ENCODE measurements around the gene CRYBA4.

CRYBA4 gene

GRCh38 chr22:26662160-26662559, 40.4 kb downstream of the CRYBA4 start:
- H3K27ac ChIP-seq, result no peak overlapping the region
- no peak for TF ChIP-seq CTCF (IDR thresholded peaks at IDR 0.05)
- no peak for TF ChIP-seq ZFX (IDR thresholded peaks at IDR 0.05; ENCODE audit: borderline replicate concordance)

- H3K27ac ChIP-seq, result no peak overlapping the region
- TF ChIP-seq CTCF (IDR thresholded peaks at IDR 0.05) (no peak), ZFX (IDR thresholded peaks at IDR 0.05; ENCODE audit: borderline replicate concordance) (no peak)
Observed at GRCh38 chr22:26663374-26663923, 41.7 kb downstream of the CRYBA4 start.

GRCh38 chr22:26665813-26666231, 44.1 kb downstream of the CRYBA4 start:
- peak; percentile 18; the same call in 1 of the 2 replicates for TF ChIP-seq CTCF (IDR thresholded peaks at IDR 0.05)
- TF ChIP-seq ZFX (IDR thresholded peaks at IDR 0.05; ENCODE audit: borderline replicate concordance), result no peak
- no peak overlapping the region for H3K27ac ChIP-seq

GRCh38 chr22:26667140-26667539, 45.4 kb downstream of the CRYBA4 start:
- TF ChIP-seq ZFX (IDR thresholded peaks at IDR 0.05; ENCODE audit: borderline replicate concordance) (no peak), CTCF (IDR thresholded peaks at IDR 0.05) (no peak)

GRCh38 chr22:26669060-26669481, 47.3 kb downstream of the CRYBA4 start:
- no peak overlapping the region for H3K27ac ChIP-seq
- TF ChIP-seq ZFX (IDR thresholded peaks at IDR 0.05; ENCODE audit: borderline replicate concordance) (no peak), CTCF (IDR thresholded peaks at IDR 0.05) (peak; percentile 24)

More at GRCh38 chr22:26667140-26667539, 45.4 kb downstream of the CRYBA4 start:
- no peak overlapping the region for H3K27ac ChIP-seq

GRCh38 chr22:26670459-26670858, 48.7 kb downstream of the CRYBA4 start:
- H3K27ac ChIP-seq, result no peak overlapping the region
- TF ChIP-seq ZFX (IDR thresholded peaks at IDR 0.05; ENCODE audit: borderline replicate concordance), result no peak

- TF ChIP-seq CTCF (IDR thresholded peaks at IDR 0.05) (no peak), ZFX (IDR thresholded peaks at IDR 0.05; ENCODE audit: borderline replicate concordance) (no peak)
- no peak overlapping the region for H3K27ac ChIP-seq
Observed at GRCh38 chr22:26671317-26672059, 49.7 kb downstream of the CRYBA4 start.
